HG02938 (cell line): Measurements from ENCODE around the gene IGSF9.

Experiments
- ATAC-seq: cut with Tn5 transposase; IDR thresholded peaks from one replicate; pipeline ENCODE4 v1.9.1; 2021; ENCODE audit warnings: mild to moderate bottlenecking, moderate library complexity; ENCODE audit not compliant: unreplicated experiment

IGSF9 gene

DNA sequence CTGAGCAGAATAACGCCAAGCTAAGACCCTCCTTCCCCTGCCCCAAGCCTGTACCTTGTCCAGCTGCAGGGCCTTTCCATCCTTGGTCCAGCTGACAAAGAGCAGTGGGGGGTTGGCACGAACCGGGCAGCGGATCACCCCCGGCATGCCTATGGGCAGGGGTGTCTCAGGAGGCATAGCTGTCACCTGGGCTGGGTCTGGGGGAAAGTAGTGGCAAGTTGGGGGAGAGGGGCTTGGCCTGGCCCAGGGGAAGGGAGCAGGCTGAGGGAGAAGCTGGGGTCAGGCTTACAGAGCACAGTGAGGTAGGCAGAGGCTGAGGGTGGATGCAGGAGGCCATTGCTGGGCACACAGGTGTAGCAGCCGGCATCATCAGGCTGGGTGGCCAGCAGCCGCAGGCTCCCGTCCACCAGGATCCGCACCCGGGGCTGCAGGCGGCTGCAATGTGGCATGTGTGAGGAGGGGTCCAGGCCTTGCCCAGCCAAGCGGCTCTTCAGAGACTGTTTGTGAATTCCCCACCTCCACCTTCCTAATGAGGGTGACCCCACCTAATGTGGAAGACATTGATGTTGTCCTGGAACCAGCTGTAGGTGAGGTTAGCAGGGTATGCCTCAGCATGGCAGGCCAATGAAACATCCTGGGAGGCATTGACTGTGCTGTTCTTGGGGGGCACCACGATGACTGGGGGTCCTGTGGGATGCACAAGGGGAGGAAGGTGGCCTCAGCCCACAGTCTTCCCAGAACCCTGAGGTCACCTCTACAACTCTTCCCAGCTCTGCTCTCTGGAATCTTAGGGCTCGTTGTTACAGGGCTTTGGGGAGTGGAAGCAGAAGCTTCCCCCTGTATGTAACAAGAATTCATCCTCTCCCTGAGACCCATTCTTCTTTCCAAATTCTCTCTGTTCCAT, 11.0 kb downstream of the IGSF9 start:
- ATAC-seq: no peak

- ATAC-seq: no peak
Observed at GRCh38 chr1:159933347-159933746, 12.1 kb downstream of the IGSF9 start.

GRCh38 chr1:159932296-159933285, 12.8 kb downstream of the IGSF9 start:
- no peak for ATAC-seq

GRCh38 chr1:159931795-159932173, 13.6 kb downstream of the IGSF9 start:
- ATAC-seq: no peak

DNA sequence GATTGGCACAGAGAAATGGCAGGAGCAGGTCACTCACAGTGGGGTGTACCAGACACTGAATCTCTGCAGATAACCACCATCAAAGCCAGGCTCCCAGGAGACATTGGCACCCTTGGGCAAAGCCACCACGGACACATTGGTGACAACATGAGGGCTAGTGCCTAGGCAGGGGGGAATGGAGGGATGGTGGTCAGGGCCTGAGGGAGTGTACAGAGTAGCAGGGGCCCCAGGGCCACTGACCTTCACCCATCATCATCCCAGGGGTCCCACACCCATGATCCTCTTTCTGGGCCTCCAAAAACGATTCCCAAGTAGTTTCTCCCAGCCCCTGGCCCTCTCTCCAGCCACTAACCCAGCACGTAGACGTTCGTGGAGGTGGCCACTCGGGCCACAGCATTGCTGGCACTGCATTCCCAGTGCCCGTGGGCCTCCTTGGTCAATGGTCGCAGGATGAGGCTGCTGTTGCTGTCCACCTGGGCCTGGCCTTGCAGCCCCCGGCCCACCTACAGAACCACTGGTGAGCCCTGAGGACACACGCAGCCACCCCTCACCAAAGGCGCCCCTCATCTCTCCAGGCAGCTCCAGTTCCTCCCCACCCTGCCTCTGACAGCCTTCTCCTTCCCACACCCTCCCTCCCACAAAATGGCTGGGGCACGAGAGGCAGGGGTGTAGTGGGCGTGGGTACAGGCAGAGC, 14.2 kb downstream of the IGSF9 start:
- ATAC-seq: no peak

DNA sequence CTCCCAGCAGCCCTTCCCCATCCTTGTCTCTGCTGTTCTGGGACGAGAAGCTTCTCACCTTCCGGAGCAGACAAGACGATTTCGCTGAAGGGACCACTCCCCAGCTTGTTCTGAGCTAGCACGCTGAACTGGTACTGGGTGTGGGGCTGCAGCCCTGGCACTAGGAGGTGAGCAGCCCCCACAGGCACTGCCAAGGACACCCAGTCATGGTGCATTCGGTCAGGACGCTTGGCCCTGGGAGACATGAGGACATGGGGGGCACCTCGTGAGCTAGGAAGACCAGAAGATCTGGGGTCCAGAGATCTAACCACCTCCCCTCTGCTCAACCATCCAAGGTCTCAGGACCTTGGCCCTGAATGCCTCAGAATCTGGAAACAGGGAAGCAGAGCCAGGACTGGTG, 14.8 kb downstream of the IGSF9 start:
- no peak for ATAC-seq

- ATAC-seq: no peak
Observed at GRCh38 chr1:159930216-159930615, 15.2 kb downstream of the IGSF9 start.

- ATAC-seq: no peak
Observed at GRCh38 chr1:159929155-159930051, 16.0 kb downstream of the IGSF9 start.

- no peak for ATAC-seq
Observed at GRCh38 chr1:159928491-159929050, 16.8 kb downstream of the IGSF9 start.

- ATAC-seq: no peak
Observed at GRCh38 chr1:159927849-159928431, 17.5 kb downstream of the IGSF9 start.

GRCh38 chr1:159927211-159927848, 18.1 kb downstream of the IGSF9 start:
- ATAC-seq: no peak

GRCh38 chr1:159925719-159926078, 19.7 kb downstream of the IGSF9 start:
- peak; percentile 2 for ATAC-seq

- peak; percentile 44 for ATAC-seq
Observed at GRCh38 chr1:159924791-159925718, 20.4 kb downstream of the IGSF9 start, which contains the start of gene TAGLN2. Gene TAGLN2 (minus strand): TSS chr1:159925507. CDS start chr1:159920509, 4,998 bp downstream.

DNA sequence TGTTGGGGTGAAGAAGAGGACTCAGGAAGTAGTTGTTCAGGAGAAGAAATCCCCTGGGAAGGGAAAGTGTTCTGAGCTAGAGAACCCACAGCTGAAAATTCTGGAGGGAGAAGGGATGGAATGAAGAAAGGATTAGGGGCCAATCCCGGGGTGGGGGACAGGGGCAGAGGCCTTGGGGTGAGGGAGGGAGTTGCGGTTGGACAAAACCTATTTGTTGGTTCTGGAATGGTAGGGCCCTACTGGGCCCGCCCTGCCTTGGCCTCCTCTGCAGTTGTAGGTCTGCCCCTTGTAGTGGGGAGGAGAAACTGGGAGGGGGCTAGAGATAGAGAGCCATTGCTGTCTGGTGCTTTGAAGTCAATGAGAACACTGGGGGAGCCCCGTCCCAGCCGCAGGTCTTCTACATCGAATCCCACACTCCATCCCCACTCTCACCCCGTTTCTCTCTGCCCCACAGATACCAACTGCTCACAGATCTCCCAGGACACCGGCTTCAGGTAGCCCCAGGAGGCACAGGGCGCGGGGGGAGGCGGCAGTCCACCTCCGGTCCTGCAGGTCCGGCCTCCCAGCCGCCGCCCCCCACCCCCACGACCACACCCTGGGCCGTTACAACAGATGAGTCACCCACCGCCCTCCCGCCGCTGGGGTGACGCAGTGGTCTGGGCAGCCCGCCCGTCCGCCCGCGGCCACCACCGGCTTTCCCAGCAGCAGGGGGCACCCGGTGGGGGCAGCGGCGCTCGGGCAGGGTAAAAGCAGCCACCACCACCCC, 21.2 kb downstream of the IGSF9 start:
- ATAC-seq: no peak

DNA sequence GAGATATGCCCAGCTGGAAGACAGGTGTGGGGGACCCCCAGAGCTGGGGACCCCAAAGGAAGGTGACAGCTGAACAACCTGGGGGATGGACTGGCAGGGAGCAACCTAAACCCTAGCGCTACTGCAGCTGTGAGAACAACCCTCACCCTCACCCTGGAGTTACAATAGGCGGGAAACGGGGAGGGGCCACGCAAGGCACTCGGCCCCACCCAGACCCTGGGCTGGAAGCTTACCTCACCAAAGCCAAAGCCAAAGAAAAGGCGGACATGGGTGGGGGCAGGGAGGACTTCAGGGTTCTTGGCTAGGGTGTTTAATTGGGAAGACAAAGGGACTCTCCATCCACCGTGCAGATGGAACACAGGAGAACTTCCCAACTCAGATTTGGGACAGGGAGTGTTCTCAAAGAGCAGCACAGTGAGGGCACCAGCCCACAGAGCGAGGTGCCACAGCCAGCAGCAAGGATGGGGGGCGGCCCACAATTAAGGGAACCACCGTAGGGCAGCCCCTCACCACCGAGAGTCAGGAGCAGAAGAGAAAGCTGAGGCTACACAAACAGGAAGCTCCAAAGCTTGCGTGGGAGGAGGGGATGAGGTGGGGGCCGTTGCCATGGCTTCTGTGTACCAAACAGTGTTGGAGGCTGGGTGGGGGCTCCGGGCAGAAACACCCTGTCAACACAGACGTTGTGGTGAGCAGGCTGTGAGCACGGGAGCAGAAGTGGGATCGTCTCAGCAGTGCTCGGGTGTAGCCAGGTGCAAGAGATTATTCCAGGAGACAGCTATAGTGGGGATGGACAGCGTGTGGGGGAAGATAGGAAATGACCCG, 22.0 kb downstream of the IGSF9 start:
- peak; percentile 41 for ATAC-seq
